HG02884 (cell line): ENCODE data around the gene DENND4B.

Experiments used
- ATAC-seq: cut with Tn5 transposase; IDR thresholded peaks from one replicate; pipeline ENCODE4 v1.9.1; 2021; ENCODE audit warnings: mild to moderate bottlenecking, moderate library complexity; ENCODE audit not compliant: unreplicated experiment

The DENND4B gene

DNA sequence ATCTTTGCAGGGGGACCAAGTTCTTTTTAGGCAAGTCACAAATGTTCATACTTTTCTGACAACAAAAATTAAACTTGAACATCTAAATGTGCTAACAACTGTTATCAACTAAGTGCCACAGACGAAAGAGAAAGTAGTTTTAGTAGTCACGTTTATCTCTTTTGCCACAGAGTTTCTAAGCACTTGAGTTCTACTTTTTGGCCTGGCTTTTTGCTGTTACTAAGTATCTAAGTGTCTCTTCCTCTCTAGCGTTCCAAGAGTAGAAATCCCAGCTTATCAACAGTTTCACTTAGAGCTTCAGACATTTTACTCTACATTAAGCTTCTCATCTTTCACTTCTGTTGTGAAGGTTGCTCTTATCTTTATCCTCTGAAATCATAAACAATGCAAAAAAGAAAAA, 58.0 kb downstream of the DENND4B start:
- ATAC-seq, result no peak

DNA sequence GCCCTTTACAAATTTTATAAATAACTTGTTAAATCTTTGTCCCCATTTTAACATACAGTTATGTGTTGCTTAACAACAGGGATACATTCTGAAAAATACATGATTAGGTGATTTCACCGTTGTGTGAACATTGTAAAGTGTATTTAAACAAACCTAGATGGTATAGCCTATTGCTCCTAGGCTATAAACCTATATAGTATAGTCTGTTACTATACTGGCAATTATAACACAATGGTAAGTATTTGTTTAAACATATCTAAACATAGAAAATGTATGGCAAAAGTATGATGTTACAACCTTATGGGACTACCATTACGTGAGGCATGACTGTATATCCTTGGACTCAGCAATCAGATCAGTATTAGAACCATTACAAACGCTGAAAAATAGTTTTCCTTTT, 60.4 kb downstream of the DENND4B start:
- ATAC-seq, result no peak

DNA sequence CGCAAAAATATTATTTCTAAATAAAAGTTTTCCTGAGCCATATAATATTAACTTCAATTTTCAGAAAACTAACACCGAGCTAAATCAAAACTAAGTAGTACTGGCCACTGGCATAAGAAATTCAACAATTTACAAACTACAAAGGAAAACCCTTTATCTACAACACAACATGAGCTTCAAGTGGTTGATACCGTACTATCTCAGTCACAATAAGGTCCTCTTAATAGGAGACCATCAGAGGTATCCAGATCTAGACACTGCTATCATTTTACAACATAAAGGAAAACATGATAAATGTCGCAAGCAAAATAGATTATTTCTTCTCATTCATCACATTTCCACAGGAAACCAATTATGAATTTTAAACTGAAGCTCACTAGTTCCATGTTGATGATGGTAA, 63.3 kb downstream of the DENND4B start:
- no peak for ATAC-seq

DNA sequence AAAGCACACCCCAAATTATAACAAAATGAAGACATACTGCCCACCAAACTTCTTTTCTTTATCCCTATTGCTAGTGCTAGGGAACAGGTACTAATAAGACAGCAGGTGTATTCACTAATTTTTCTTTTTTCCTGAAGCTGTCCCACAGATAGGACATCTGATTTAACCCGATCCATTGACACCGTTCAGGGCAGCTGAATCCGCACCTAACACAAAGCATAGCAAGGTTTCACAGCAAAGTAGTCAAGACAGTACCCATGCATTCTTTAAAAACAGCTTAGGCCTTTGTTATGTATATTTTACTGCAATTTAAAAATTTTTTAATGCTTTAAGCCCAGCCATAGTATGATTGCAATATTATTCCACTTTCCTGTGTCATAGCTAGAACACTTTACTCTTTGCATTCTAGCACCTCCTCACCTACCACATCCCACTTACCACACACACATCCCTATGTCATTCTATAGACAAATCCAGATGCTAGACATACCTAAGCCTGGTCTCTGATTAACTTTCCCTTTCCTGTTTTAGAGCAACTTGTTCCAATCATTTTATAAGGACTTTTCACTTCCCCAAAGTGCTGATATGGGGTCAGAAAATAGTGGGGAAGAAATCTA, 64.1 kb downstream of the DENND4B start:
- ATAC-seq, result no peak

DNA sequence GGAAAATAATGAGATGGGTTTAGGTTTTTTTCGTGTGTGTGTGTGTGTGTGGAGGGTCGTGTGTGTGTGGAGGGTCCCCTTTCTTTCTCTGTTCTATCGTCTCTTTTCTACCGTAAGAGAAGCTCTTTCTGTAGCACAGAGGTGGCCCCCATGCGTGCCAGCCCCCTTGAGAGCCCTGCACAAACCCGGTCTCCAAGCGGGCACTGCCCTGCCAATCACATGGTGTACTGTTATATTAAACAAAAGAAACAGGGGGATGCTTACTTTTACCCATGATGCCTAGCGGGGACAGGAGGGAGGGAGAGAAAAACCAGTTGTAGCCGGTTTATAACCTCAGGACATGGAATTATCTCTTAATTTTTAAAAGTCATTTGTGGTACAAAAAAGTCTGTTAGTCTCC, 64.8 kb downstream of the DENND4B start:
- no peak for ATAC-seq

DNA sequence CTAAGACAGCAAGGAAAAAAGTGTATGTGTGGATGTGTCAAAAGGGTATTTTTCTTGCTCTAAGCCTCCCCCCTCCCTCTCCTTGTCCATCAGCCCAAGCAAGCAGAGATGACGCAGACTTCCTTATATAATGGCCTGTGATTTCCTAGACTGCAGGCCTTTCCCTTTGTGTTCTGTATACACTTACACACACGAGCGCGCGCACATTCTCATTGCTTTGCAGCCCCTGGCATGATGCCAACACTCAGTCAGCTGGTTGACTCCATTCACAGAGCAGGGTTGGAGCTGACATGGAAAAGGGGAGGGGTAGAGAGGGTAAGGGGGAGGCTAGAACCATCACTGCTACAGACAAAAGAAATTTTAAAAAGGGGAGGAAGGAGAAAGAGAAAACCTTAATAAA, 65.6 kb downstream of the DENND4B start:
- ATAC-seq, result no peak

DNA sequence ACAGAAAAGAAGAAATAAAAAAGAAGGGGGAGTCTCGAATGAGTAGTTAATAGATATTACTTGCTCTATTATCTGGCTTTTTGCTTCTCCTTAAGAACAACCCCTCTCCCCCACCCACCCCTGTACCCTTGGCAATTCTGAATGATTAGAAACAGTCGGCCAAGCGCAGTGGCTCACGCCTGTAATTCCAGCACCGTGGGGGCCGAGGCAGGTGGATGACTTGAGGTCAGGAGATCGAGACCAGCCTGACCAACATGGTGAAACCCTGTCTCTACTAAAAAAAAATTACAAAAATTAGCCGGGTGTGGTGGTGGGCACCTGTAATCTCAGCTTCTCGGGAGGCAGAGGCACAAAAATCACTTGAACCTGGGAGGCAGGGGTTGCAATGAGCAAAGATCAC, 66.5 kb downstream of the DENND4B start:
- ATAC-seq, result no peak
